Astrocyte (in vitro differentiated cells and primary cell): Measurements from ENCODE around the gene CD34.

Experiments used
- CTCF ChIP-seq: IDR thresholded peaks from 2 replicates; pipeline ENCODE4 v1.5.1; 2011; ENCODE audit warnings: low read depth, mild to moderate bottlenecking, inconsistent platforms, low read length, moderate library complexity; ENCODE audit not compliant: insufficient read depth
- EZH2 ChIP-seq: IDR thresholded peaks from 2 replicates; pipeline ENCODE4 v1.6.1; 2012; ENCODE audit warnings: mild to moderate bottlenecking, low read length, inconsistent platforms; ENCODE audit not compliant: insufficient read depth

DNA sequence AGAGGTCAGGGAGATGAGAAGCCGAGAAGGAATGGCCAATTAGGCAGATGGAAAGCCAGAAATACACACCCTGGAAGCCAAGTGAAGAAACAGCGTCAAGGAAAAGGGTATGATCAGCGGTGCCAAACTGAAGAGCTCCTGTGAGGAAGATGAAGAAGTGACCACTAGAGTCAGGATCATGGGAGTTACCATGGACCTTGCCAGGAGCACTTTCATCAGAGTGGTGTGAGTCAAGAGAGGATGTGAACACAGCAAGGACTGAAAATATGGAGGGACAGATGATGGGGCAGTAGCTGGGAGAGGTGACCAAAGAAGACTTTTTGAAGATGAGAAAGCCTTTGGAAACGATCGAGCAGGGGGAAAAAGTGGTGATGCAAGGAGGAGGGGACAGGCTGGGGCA lies 50.4 kb downstream of the CD34 start:
- TF ChIP-seq CTCF (no peak), EZH2 (no peak)
